Esophagus (tissue), 2 donors: ENCODE results near the gene RNF213. TPM values are rescaled to one million over a fixed set of nuclear protein-coding genes. Genes with fewer than 3 reads are reported as not detected.

Experiments
- H3K27ac ChIP-seq, 2 donors: one replicate each; pipeline ENCODE4 v1.5.1; 2013; ENCODE audit warnings: low read depth in 2 of 2, mild to moderate bottlenecking in 2 of 2, inconsistent platforms in 1 of 2, low read length in 1 of 2, moderate library complexity in 1 of 2
- H3K27me3 ChIP-seq, 2 donors: one replicate each; pipeline ENCODE4 v1.6.1; 2013; ENCODE audit warnings: low read length in 2 of 2, control low read depth in 1 of 2, mild to moderate bottlenecking in 1 of 2; ENCODE audit not compliant: insufficient read depth in 2 of 2, control insufficient read depth in 1 of 2
- H3K36me3 ChIP-seq, 2 donors: one replicate each; pipeline ENCODE4 v1.6.1; 2013; ENCODE audit warnings: low read length in 1 of 2; ENCODE audit not compliant: control insufficient read depth in 2 of 2, insufficient read depth in 2 of 2
- H3K4me1 ChIP-seq, 2 donors: one replicate each; pipeline ENCODE4 v1.6.1; 2013; ENCODE audit warnings: low read length in 1 of 2; ENCODE audit not compliant: control insufficient read depth in 2 of 2, insufficient read depth in 2 of 2
- H3K4me3 ChIP-seq, 2 donors: one replicate each; pipeline ENCODE4 v1.5.1; 2013; ENCODE audit warnings: low read length in 2 of 2, mild to moderate bottlenecking in 2 of 2, low read depth in 1 of 2, moderate library complexity in 1 of 2
- H3K9me3 ChIP-seq, 2 donors: one replicate each; pipeline ENCODE4 v1.6.1; 2013; ENCODE audit warnings: mild to moderate bottlenecking in 2 of 2, low read depth in 1 of 2, low read length in 1 of 2, moderate library complexity in 1 of 2; ENCODE audit not compliant: control insufficient read depth in 2 of 2, insufficient read depth in 1 of 2
- WGBS, 2 donors: extraction: QIAGEN DNeasy Blood & Tissue Kit; methylation state at CpG; one replicate each; pipeline ENCODE4 v1.1.7; 2013; 5-methylcytosine and 5-hydroxymethylcytosine counted together
- polyA plus RNA-seq, 2 donors: library from polyadenylated mRNA; stranded (reverse); fragments of 200-250 nt; gene quantifications; one replicate each; pipeline ENCODE4 v1.2.3, GENCODE V29; 2013
- donor health status: healthy with polysubstance abuse.
- donor health status: Bipolar disorder and iron deficiency.

RNF213 gene
- polyA plus RNA-seq, 2 donors, result 17.9 to 54.7 TPM

DNA sequence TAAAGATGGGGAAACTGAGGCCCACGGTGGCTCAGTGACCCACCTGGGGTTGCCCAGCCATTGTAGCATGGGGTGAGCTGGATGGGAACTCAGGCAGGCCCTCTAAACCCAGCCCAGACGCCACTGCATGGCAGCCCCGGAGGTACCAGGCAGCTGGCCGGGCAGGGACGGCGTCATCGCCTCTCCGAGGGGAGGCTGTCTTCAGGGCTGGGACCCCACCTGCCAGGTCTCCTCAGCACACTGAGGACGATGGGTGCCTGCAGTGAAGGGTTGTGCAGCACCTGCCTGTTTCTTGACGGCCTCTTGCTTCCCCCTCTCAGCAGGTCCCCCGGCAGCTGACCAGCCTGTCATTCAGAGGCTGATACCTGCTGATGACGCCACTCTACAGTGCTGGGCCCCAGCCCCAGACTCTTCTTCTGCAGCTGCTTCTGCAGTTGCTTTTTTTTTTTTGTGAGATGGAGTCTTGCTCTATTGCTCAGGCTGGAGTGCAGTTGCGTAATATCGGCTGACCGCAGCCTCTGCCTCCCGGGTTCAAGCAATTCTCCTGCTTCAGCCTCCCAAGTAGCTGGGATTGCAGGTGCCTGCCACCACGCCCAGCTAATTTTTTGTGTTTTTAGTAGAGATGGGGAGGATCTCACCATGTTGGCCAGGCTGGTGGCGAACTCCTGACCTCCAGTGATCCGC is 24.7 kb downstream of the RNF213 start:
- WGBS, 2 donors, result 94 to 96% methylated on average over 19 of the region's 19 CpGs
- peaks cover 5 to 37% of the 10 kb centered on the region in 2 donors for H3K36me3 ChIP-seq
- H3K27ac ChIP-seq, result no peak overlapping the region
- H3K27me3 ChIP-seq, result no peaks in the 10 kb centered on the region
- no peaks in the 10 kb centered on the region for H3K4me1 ChIP-seq
- H3K4me3 ChIP-seq, result no peak overlapping the region
- no peaks in the 10 kb centered on the region for H3K9me3 ChIP-seq

- 92 to 95% methylated on average over 5 of the region's 5 CpGs for WGBS, 2 donors
- Histone ChIP-seq H3K36me3 (peaks cover 11 to 41% of the 10 kb centered on the region in 2 donors), H3K27ac (no peak overlapping the region), H3K27me3 (no peaks in the 10 kb centered on the region), H3K9me3 (no peaks in the 10 kb centered on the region), H3K4me1 (no peaks in the 10 kb centered on the region), H3K4me3 (no peak overlapping the region)
Observed at GRCh38 chr17:80286638-80286960, 25.9 kb downstream of the RNF213 start.

- H3K4me1 ChIP-seq, result no peaks in the 10 kb centered on the region
- 87 to 93% methylated on average over 9 of the region's 9 CpGs for WGBS, 2 donors
- H3K36me3 ChIP-seq, result peaks cover 14 to 43% of the 10 kb centered on the region in 2 donors
- no peaks in the 10 kb centered on the region for H3K27me3 ChIP-seq
- H3K4me3 ChIP-seq, result no peak overlapping the region
- no peaks in the 10 kb centered on the region for H3K9me3 ChIP-seq
- no peak overlapping the region for H3K27ac ChIP-seq
Observed at GRCh38 chr17:80287038-80287437, 26.4 kb downstream of the RNF213 start.

DNA sequence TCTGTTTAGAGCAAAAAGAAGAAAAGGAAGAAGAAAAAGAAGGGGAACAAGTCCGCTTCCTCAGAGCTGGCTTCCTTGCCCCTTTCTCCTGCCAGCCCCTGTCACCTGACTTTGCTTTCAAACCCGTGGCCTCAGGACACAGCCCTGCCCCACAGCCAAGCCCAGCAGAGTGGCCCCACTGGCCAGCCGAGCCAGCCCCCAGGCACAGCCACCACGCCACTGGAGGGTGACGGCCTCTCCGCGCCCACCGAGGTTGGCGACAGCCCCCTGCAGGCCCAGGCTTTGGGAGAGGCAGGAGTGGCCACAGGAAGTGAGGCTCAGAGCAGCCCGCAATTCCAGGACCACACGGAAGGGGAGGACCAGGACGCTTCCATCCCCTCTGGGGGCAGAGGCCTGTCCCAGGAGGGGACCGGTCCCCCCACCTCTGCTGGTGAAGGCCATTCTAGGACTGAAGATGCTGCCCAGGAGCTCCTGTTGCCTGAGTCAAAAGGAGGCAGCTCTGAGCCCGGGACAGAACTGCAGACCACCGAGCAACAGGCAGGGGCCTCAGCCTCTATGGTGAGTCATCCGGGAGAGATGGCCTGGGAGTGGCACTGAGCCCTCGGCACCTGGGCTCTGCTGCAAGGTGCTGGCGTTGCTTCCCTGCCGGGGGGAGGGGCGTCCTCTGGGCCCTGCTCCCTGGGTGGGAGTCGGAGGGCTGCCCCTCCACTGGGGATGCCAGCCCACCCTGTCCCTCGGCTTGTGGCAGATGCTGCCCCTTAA is 27.3 kb downstream of the RNF213 start:
- Histone ChIP-seq H3K4me3 (no peak overlapping the region), H3K9me3 (no peaks in the 10 kb centered on the region), H3K27me3 (no peaks in the 10 kb centered on the region), H3K27ac (no peak overlapping the region), H3K4me1 (no peaks in the 10 kb centered on the region), H3K36me3 (peaks cover 21 to 49% of the 10 kb centered on the region in 2 donors)
- 82 to 87% methylated on average over 20 to 22 of the region's 22 CpGs for WGBS, 2 donors

DNA sequence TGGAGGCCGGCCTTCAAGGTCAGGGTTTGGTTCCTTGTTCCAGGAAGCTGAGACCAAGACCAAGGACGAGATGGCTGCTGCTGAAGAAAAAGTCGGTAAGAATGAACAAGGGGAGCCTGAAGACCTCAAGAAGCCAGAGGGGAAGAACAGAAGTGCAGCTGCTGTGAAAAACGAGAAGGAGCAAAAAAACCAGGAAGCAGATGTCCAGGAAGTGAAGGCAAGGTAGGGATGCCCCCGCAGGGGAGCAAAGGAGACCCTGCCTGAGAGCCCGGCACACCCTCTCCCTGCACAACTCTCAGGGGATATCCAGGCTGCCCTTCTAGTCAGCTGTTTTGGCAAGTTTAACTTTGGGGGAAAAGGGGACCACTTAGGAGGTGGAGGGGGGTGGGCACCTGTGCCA is 29.0 kb downstream of the RNF213 start:
- 67 to 72% methylated on average over 6 of the region's 6 CpGs for WGBS, 2 donors
- Histone ChIP-seq H3K27ac (no peak overlapping the region), H3K4me3 (no peak overlapping the region), H3K9me3 (no peaks in the 10 kb centered on the region), H3K27me3 (no peaks in the 10 kb centered on the region), H3K36me3 (peaks cover 24 to 54% of the 10 kb centered on the region in 2 donors), H3K4me1 (no peaks in the 10 kb centered on the region)

DNA sequence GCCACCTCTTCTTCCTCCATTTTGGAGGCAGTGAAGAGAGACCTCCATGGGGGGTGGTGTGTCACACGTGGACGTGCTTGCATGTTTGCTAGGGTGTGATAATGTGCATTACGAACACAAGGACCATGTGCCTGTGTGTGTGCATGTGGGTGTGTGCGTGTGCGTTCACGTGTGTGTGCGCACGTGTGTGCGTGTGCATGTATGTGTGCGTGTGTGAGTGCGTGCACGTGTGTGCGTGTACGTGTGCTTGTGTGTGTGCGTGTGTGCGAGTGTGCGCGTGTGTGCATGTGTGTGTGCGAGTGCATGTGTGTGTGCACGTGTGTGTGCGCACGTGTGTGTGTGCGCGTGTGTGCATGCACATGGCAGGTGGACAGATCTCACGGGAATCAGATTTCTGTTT is 29.5 kb downstream of the RNF213 start:
- Histone ChIP-seq H3K9me3 (no peaks in the 10 kb centered on the region), H3K4me1 (no peaks in the 10 kb centered on the region), H3K27ac (no peak overlapping the region), H3K4me3 (no peak overlapping the region), H3K36me3 (peaks cover 30 to 59% of the 10 kb centered on the region in 2 donors), H3K27me3 (no peaks in the 10 kb centered on the region)
- WGBS, 2 donors, result 89 to 97% methylated on average over 25 of the region's 25 CpGs

DNA sequence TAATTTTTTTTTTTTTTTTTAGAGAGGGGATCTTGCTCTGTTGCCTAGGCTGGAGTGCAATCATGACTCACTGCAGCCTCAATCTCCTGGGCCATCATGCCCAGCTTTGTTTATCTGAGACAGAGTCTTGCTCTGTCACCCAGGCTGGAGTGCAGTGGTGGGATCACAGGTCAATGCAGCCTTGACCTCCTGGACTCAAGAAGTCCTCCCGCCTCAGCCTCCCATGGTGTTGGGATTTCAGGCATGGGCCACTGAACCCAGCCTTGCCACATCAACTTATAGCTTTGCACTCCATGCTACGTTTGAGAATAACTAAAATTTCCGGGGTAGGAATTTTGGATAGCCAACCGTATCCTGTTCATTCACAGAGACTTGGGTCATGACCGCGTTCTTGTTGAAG is 30.6 kb downstream of the RNF213 start:
- no peak overlapping the region for H3K27ac ChIP-seq
- peaks cover 35 to 64% of the 10 kb centered on the region in 2 donors for H3K36me3 ChIP-seq
- no peaks in the 10 kb centered on the region for H3K27me3 ChIP-seq
- H3K4me1 ChIP-seq, result no peaks in the 10 kb centered on the region
- 92 to 94% methylated on average over 6 of the region's 6 CpGs for WGBS, 2 donors
- H3K9me3 ChIP-seq, result no peaks in the 10 kb centered on the region
- no peak overlapping the region for H3K4me3 ChIP-seq

DNA sequence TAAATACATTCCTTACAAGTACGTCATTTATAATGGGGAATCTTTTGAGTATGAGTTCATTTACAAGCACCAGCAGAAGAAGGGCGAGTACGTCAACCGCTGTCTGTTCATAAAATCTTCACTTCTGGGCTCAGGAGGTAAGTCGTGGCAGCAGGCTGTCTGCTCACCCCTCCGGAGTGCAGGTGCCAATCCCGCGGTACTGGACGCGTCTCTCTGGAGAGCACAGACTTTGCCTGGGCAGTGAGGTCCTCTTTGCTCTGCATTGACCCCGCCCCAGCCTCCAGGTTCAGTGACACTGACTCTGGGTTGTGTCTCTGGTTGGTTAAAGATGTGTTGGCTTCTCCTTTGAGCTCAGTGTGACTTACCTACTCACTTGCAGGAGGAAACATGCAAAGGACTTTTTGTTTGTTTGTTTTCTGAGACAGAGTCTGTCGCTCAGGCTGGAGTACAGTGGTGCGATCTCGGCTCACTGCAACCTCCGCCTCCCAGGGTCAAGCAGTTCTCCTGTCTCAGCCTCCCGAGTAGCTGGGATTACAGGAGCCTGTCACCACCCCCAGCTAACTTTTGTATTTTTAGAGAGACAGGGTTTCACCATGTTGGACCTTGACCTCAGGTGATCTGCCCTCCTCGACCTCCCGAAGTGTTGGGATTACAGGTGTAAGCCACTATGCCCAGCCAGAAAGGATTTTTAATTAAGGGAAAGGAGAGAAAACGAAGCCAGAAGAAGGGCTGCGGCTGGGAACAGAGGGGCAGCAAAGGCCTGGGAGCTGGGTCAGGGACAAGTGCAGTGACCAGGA is 31.2 kb downstream of the RNF213 start:
- Histone ChIP-seq H3K36me3 (peaks cover 35 to 66% of the 10 kb centered on the region in 2 donors), H3K27me3 (no peaks in the 10 kb centered on the region), H3K4me3 (no peak overlapping the region), H3K27ac (no peak overlapping the region), H3K9me3 (no peaks in the 10 kb centered on the region), H3K4me1 (no peaks in the 10 kb centered on the region)
- 93 to 95% methylated on average over 20 of the region's 20 CpGs for WGBS, 2 donors

DNA sequence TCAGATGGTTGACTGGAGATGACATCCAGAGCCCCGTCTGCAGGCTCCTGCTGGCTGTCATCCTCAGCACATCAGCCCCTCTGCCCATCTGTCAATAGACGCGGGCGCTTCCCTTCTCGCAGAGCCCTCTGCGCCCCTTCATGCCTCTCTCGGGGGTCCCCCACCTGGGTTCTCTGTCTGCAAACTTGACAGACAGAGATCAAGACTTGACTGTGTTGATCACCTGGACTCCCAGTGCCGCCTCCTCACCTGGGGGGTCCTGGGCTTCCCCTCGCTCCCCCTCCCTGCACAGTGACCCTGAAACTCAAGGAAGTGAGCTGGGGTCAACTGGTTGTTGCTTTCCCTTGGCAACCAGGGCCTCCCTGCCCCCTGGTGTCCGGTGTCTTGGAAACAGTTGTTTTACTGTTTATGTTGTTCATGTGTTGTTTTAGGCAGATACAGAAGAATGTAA is 31.9 kb downstream of the RNF213 start:
- WGBS, 2 donors, result 93% methylated on average over 10 of the region's 10 CpGs

More for the DNA sequence above, 31.9 kb downstream of the RNF213 start:
- Histone ChIP-seq H3K4me1 (no peaks in the 10 kb centered on the region), H3K36me3 (peaks cover 35 to 67% of the 10 kb centered on the region in 2 donors), H3K9me3 (no peaks in the 10 kb centered on the region), H3K27ac (no peak overlapping the region), H3K4me3 (no peak overlapping the region), H3K27me3 (no peaks in the 10 kb centered on the region)
